Measurements from ENCODE around the gene INSM2.

DNA sequence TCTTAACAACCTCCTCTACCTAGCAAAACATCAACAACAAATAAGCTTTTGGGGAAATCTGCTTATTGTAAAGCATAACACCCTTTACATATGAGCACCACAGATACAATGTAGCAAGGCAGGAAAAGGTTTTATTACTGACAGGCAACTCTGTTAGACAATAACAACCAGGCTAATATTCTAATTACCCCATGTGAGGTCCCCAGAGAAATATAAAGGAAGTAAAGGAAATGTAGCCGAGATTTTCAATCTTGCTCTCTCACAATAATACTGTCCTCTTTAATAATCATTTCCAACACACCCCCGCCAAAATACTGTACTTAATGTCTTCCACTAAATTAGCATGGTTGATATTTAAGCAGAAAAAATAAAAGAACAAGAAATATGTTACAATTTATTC lies 14.0 kb upstream of the INSM2 start:
- TF ChIP-seq, protein P1, sequence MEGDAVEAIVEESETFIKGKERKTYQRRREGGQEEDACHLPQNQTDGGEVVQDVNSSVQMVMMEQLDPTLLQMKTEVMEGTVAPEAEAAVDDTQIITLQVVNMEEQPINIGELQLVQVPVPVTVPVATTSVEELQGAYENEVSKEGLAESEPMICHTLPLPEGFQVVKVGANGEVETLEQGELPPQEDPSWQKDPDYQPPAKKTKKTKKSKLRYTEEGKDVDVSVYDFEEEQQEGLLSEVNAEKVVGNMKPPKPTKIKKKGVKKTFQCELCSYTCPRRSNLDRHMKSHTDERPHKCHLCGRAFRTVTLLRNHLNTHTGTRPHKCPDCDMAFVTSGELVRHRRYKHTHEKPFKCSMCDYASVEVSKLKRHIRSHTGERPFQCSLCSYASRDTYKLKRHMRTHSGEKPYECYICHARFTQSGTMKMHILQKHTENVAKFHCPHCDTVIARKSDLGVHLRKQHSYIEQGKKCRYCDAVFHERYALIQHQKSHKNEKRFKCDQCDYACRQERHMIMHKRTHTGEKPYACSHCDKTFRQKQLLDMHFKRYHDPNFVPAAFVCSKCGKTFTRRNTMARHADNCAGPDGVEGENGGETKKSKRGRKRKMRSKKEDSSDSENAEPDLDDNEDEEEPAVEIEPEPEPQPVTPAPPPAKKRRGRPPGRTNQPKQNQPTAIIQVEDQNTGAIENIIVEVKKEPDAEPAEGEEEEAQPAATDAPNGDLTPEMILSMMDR (IDR thresholded peaks at IDR 0.05), result no peak
- TF ChIP-seq POLR2A (IDR thresholded peaks at IDR 0.05), result no peak
